HL-60/S4 treated with phorbol 12-myristate 13-acetate at 8.2 ng/mL for 4 days and 3 days (cell line): ENCODE data around the gene EPS15.
"Not testable (repeated sequence)": the region's sequence is repeated elsewhere in the genome, so short reads cannot be mapped to it uniquely, and the experiment has no call there.

Experiments used
- in situ Hi-C: fragments of 300-500 bp; cut with MboI; formaldehyde crosslinking; loops from 2 replicates; pipeline ENCODE4 v1.15.0; 2022; ENCODE audit warnings: low sequenced_read_pairs

The EPS15 gene

DNA sequence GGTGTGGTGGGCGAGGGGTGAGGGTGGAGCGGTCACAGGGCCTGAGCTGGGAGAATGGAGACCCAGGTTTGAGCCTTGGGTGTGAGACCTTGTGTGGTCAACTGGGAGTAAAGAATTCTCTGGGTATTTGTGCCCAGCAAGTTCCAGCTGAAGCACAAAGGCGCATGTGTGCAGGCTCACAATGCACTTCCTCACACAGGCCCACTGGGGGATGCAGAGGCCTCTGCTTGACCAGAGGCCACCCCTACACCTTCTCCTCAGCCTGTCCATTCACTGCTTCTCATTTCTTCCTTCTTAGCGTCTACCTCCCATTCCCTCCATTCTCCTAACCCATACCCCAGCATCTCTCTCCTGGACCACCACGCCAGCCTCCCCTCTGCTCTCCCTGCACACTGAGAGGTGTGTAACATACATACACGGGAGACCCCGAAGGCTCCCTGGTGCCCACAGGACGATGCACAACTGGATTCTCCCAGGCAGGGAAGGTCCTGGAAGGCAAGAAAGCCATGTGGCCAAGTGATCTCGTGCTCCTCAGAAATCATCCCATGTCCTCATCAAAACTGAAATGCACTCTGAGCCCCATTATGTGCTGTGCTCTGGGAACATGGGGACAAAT, 176.4 kb downstream of the EPS15 start:
- in situ Hi-C loops, result no loop called here

DNA sequence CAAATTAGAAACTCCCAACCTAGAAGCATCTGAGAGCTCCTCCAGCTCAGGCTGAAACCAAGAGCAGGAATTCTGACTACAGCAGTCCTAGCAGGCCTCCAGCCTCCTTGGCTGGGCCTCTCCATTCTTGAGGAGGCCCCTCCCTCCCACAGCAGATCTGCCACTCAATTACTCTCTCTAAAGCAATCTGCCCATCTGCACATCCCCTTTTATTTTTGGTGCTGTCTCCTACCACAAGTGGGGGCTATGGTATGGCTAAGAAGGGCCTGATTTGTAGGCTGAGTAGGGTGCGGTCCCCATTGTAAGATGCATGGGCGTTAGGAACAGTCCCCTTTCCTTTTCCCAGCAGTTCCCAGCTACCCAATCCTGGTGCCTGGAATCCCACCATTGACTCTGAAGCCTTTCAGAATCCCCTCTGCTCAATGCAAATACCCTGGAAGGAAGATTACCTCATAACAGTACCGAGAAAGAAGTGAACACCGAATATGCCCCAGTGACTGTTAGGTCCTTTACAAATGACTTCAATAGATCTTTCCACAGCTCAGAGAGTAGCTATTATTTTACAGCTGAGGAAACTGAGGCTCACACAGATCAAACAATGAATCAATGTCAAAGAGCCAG, 177.1 kb downstream of the EPS15 start:
- in situ Hi-C loops, result no loop called here

DNA sequence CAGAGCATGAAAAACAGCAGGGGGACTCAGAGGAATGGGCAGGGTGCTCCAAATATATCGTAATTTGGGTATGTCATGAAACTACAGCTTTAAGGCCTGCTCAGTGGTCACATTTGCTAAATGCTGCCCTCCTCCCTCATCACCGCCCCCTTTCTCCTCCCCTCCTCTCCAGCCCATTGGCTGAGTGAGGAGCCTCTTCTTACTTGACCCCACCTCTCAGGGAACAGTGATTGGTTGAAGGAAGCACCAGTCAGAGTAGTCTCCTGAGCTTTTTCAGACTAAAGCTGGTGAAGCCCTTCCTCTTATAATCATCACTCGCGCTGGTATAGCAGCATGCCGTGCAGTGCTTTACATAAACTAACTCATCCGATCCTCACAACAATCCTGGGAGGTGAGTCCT, 178.7 kb downstream of the EPS15 start:
- in situ Hi-C loops, result no loop called here

DNA sequence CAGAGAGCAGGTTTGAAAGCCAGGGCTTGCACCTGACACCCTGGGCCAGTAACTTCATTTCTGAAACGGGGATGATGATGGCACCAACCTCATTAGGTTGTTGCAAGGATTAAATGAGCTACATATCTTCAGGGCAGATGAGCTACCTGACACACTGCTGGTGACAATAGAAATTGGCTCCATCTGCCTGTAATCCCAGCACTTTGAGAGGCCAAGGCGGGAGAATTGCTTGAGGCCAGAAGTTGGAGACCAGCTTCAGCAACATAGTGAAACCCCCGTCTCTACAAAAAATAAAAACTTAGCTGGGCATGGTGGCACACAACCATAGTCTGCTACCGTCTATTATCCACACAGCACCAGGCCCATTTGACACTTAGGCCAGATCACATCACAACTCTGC, 182.4 kb downstream of the EPS15 start:
- in situ Hi-C loops, result no loop called here

DNA sequence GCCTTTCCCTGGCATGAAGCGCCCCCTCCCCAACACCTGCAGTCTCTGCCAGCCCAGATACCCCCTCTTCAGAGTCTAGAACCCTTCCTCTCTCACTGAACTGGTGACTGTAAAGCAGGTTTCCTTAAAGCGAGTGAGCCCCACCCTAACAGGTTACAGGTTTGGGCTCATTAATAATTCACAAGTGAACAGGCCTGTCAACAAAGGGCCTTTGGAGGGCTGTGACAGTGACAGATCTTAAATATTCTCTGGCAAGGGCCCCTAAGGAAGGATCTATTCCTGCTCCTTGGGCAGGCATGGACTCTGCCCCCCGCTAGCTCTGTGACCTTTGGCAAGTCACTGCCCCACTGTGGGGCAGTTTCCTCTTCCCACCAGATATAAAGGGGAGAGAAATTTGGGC, 183.1 kb downstream of the EPS15 start:
- in situ Hi-C loops, result no loop called here

DNA sequence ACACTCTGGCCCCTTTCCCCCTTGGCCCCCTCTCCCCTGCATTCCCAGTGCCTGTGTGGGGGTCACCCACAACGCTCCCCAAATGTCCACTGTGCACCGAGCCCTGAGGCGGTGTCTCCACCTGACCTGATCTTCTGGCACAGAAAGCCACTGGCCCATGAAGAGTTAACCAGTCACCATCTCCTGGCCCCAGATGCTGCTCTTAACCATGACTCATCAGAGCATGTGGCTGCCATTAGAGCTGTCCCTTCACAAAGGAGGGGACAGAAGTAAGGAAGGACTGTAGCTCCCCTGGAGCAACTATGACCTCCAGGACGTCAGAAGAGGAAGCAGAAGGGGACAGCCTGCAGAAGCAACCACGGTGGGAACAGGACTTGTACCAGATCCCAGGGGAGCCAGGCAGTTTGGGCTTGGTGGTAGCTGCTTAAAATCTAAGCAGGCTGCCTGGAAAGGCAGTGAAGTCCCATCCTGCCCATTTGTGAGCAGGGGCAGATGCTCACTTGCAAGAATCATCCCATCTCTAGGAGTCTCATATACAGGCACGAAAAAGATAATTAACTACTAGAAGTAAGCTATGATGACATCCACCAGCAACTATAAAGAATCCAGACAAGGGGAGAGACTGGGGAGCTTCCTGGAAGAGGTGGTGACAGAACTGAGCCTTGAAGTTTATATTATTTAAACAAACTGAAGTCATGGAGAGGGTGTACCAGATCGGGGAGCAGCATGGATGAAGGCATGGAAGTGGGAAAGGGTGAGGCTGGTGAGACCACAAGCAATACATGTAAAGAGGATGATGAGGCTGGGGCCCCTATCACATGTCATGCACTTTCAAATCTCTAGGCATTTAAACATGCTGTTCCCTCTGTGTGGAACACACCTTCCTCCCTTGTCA, 187.6 kb downstream of the EPS15 start:
- in situ Hi-C loops, result no loop called here

DNA sequence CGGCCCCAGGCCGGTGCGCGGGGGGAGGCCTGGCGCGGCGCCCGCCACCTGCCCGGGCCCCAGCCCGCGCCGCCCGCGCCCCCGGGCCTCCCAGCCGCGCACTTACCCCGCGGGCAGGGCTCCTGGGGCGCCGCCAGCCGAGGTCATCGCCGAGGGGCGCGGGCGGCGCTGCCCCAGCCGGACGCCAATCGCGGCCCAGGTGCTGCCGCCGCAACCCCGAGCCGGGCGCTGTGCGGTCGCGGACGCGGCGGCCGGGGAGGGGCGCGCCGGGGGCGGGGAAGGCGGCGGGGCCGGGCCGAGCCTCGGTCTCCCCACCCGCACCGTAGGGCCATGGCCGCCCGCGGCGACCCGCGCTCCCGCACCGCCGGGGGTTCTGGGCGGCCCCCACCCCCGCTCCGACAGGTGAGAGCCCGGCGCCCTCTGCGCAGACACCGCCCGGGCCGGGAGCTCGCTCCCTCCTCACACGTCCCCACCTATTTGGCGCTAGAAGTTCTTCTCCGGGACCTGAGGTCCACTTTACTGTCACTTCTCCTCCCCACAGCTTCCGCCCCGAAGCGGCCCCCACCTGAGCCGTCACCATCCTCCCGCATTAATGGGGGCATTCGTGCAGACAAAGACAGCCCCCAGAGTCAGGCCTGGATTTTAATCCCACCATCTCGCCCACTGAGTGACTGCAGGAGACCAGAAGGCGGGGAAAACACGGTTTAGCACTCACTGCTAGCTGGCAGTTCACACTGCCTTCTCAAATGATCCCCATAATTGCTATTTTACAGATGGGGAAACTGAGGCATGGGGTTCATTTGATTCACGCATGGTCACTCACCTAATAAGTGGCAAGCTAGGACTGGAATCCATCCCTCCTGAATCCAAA, 188.5 kb downstream of the EPS15 start, which contains the start of gene TTC39A:
Gene TTC39A, minus strand, starts transcription at position 232 of the 871 bp plus-strand sequence. Its CDS starts 85 bp downstream, at position 147.
- in situ Hi-C loops, result no loop called here

DNA sequence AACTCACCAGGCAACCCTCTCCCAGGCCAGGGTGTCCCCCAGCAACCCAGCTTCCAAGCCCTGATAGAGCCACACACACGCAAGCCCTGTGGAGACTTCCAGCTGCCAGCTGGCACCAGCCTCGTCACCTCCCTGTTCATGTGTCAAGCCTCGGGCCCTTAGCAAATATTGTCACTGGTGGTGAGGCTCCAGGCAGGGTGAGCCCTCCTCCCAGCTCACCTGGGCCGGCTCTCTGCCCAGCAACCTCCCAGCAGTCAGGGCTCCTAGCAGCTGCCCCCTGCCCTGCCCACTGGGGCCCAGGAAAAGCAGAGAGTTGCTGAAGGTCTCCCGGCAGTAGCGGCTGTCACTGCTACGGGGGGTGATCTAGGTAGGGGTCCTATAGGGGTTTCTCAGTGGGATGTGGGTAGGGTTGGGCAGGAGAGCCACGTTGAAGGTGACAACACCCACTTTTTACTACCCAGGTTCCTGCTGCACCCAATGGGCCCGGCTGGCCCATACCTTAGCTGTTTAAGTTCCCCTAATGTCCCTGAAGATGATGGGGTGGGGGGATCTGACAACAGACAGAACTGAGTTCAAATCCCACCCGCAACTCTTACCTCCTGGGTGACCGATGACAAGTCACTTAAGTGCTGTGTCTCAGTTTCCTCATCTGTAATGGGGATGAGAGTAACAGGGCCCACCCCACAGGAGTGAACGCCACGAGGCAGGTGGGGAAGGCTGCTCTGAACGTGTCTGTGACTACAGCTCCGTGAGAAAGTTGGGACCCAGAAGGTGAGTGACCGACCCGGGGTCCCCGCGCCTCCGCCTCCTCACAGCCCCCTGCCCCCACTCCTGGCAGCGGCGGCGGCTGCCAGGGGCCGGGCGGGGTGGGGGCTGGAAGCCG, 189.4 kb downstream of the EPS15 start:
- in situ Hi-C loops, result no loop called here

DNA sequence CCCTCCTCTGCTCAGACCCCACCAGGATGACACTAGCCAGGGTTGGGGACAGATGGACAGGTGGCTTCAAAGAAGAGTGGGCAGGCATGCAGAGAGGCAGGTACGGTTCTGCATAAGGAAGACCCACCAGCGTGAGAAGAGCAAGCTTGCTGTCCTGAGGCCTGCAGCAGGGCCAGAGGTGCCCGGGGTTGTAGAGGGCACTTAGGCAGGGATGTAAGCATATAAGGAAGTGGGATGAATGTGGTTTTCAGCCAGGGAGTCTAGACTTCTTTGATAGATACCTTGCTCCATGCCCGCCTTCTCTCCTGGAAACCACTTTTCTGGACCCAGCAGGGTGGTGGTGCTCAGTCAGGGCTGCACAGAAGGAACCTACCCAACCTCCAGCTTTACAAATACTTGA, 190.1 kb downstream of the EPS15 start:
- in situ Hi-C loops, result no loop called here

DNA sequence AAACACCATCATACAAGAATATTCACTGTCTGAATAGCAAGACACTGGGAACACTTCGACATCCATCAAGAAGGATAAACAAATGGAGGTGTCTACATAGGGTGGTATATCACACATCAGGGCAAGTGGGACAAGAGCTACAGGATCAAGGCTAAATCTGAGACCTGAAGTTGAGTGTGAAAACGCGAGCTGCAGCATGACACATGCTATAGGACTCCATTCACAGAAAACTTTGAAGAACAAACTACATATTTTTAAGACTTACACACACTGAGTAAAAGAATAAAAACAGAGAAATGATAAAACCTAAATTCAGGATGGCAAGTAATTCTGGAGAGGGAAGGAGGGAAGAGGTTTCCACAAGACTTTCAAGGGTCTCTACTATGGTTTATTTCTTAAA, 190.8 kb downstream of the EPS15 start:
- in situ Hi-C loops, result no loop called here

DNA sequence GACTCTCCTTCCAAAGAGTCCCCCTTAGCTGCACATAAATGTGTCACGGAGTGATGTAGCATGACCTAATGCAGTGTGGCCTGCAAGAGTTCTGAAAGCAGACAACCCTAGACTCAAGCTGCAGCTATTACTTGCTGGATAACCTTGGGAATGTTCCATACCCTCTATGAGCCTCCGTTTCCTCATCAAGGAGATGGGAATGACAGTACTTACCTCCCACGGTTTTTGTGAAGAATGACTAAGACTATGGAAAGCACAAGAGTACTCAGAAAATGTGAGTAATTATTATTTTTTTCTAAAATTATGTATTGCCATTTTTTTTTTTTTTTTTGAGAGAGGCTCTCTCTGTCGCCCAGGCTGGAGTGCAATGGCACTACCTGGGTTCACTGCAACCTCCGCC, 191.7 kb downstream of the EPS15 start:
- in situ Hi-C loops, result no loop called here

DNA sequence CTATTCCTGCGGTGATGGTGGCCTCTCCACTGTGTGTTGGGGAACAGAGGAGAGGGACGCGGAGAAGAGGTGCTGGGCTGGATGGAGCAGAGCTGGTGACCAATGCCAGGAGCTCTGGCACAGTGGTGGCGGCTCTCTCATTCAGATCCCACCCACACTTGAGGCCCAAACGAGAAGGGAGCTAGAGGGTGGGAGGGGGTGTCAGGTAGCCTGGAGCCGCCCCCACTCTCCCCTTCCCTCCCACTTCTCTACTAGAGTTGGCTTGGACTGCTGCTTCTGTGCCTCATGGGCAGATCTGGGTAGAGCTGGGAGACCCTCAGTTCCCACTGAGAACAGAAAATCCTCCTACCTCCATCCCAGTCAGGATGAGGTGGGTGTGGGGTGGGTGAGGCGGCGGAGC, 192.2 kb downstream of the EPS15 start:
- in situ Hi-C loops, result no loop called here

DNA sequence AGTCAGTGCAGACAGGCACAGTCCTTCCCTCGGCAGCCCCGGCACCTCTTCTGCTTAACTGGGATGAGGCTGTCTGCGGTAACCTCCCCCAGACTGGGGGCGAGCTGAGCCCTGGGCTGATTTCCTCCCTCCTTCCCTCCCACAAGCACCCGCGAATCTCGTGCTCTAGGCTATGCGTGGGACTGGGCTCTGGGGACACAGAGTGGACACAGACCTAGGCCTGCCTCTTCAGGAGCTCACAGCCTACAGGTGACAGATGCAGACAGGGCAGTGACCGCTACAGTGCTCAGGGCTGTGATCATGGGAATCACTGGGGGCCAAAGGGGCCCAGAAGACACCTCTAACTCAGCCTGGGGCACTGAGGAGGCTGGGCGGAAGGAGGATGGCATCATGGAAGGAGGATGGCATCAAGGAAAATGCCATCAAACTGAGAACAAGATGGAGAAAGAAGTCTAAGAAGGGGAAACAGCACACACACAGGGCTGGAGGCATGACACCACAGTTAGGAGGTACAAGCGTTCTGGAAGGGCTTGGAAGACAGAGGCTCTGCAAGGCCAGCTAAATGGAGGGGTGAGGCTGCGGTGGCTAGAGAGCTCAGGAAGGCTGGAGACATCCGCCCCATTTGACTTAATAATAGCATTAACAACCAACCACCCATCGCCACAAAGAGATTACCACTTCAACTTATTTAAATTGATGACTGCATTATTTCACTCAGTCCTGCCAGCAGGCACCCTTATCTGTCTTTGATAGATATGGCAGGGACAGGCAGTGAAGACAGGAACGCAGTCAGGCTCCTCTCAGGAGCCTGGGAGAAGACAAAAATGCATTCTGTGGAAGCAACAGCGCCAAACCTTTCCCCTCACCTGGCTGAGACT, 192.9 kb downstream of the EPS15 start:
- in situ Hi-C loops, result no loop called here

DNA sequence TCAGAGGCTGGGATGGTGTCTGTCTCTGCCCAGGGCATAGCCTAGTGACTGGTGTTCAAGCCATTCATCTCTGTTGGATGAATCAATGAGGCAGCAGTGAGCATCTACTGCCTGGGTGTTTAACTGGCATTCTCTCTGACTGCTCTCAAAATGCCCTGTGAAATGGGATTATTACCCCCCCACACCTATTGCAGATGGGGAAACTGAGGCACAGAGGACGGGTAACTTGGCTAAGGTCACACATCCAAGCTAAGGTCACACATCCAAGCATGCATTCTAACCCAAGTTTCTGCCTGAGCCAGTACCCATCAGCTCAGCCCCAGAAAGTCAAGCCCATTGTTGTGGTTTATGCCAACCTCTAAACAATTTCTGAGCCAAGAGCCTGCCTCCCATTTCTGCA, 193.7 kb downstream of the EPS15 start:
- in situ Hi-C loops, result no loop called here

DNA sequence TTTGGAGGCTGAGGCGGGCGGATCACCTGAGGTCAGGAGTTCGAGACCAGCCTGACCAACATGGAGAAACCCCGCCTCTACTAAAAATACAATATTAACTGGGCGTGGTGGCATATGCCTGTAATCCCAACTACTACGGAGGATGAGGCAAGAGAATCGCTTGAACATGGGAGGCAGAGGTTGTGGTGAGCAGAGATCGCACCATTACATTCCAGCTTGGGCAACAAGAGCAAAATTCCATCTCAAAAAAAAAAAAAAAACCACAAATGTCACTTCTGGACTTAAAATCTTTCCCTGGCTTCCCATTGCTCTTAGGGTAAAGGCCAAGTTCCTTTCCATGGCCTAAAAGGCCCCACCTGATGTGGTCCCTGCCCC, 194.1 kb downstream of the EPS15 start:
- in situ Hi-C loops, result not testable (repeated sequence)

DNA sequence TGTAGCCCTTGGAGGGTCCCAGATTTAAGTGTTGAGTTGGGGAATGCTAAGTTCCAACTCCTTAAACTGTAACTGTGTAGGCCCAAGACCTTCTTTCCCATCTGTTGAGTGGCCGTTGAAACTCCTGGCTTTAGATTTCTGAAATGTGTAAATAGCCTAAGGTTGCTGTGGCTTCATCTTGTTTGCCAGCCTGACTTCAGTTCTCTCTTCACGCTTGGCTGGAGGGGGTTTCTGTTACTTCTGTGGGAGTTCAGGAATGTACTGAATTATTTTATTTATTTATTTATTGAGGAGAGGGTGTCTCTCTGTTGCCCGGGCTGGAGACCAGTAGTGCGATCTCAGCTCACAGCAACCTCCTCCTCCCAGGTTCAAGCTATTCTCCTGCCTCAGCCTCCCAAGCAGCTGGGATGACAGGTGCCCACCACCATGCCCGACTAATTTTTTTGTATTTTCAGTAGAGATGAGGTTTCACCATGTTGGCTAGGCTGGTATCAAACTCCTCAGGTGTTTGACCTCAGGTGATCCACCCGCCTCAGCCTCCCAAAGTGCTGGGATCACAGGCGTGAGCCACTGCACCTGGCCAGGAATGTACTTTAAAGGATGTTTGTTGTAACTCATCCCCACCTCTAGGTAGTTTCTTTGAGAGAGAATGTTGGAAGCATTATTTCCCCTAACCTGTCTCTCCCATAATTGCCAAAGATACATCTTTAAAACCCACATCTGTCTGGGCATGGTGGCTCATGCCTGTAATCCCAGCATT, 194.6 kb downstream of the EPS15 start:
- in situ Hi-C loops, result no loop called here

DNA sequence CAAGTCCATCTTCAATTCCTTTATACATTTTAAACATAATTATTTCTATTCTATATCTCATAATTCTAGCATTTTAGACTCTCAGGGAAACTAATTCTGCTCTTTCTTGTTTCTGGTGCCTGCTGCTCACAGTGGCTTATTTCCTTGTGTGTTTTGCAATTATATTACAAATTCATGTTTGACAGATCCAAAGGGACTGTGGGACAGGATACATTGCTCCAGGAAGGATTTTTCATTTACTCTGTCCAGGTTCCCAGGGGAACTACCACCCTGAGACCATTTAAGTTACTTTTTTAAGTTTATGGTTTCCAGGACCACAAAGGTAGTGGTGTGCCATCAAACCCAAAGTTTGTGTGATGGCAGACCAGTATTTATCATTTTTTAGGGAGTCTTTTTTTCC, 195.3 kb downstream of the EPS15 start:
- in situ Hi-C loops, result no loop called here

DNA sequence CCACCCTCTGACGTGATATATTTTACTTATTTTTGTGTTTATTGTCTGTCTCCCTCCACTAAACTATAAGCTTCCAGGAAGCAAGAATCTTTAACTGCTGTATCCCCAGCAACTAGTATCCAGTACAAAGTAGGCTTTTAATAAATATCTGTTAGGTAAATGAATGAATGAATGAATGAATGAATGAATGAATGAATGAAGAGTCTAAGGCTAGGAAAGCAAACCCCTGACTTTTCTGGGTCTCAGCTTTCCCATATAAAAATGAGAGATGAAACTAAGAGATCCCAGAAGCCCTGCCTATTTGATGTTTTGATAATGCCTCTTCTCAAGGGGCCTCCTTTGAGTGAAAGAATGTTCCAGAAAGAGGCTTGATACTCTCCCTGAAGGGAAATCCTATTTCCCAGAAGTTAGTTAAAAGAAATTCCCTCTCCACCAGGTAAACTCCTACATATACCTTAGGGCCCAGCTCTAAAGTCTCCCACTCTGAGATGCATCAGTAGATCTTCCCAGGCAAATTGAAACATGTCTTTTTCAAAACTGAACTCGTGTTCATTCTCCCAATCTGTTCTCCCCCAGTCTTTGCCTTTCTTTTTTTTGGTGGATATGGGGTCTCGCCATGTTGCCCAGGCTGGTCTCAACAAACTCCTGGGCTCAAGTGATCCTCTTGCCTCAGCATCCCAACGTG, 196.5 kb downstream of the EPS15 start:
- in situ Hi-C loops, result no loop called here
